ENCODE results near the gene TANGO2. TPM values are rescaled to one million over a fixed set of nuclear protein-coding genes. Genes with fewer than 3 reads are reported as not detected.
A peak's percentile ranks its signal among the peaks of the same experiment; 100 is the strongest.

TANGO2 gene
- total RNA-seq, 1 experiment from 2014 or later = 14.6 TPM

GRCh38 chr22:20062766-20063083 lies 41.8 kb downstream of the TANGO2 start:
- Histone ChIP-seq H4K5ac (ENCODE audit: insufficient read length, low read depth, low read length) (no peak overlapping the region), H3K79me2 (ENCODE audit: insufficient read depth, low read length) (no peaks in the 10 kb centered on the region), H4K20me1 (ENCODE audit: control insufficient read depth, insufficient read depth, insufficient read length) (no peaks in the 10 kb centered on the region), H2BK120ac (ENCODE audit: low read depth, low read length, poor library complexity, severe bottlenecking) (no peak overlapping the region), H2BK5ac (ENCODE audit: insufficient read length, low read length) (no peak overlapping the region), H3K14ac (ENCODE audit: insufficient read depth, low read length) (no peak overlapping the region), H3K23ac (ENCODE audit: insufficient read length, low read depth, low read length) (no peak overlapping the region), H3K56ac (ENCODE audit: insufficient read length, low read depth, low read length) (no peak overlapping the region), H3K4me2 (ENCODE audit: insufficient read depth, insufficient read length, low read length) (no peak overlapping the region), H3K23me2 (ENCODE audit: insufficient read length, low read depth, low read length, poor library complexity, severe bottlenecking) (no peaks in the 10 kb centered on the region), H2BK20ac (ENCODE audit: low read depth, low read length, poor library complexity, severe bottlenecking) (no peak overlapping the region), H2BK12ac (ENCODE audit: insufficient read length, low read depth, low read length) (no peak overlapping the region), H3T11ph (ENCODE audit: low read length) (no peak overlapping the region), H3K9ac (ENCODE audit: extremely low read depth, insufficient read length, low read length) (no peak overlapping the region), H2AFZ (ENCODE audit: low read length) (no peak overlapping the region), H3K4ac (ENCODE audit: low read depth, low read length) (no peak overlapping the region), H3K4me1 (ENCODE audit: insufficient read depth, low read length) (no peaks in the 10 kb centered on the region), H3K27me3 (ENCODE audit: insufficient read depth, low read length) (no peaks in the 10 kb centered on the region), H4K8ac (replicated peaks; ENCODE audit: insufficient read length, low read depth, low read length) (no peak overlapping the region), H2BK15ac (ENCODE audit: low read depth, low read length) (no peak overlapping the region), H3K27ac (ENCODE audit: insufficient read length, low read depth, low read length) (no peak overlapping the region), H4K91ac (ENCODE audit: insufficient read length, low read depth, low read length) (no peak overlapping the region), H3K79me1 (ENCODE audit: insufficient read depth, low read depth, low read length, poor library complexity, severe bottlenecking) (no peaks in the 10 kb centered on the region), H2AK5ac (ENCODE audit: insufficient read length, low read length) (no peak overlapping the region), H3K9me3 (ENCODE audit: control insufficient read depth, low read depth, low read length) (no peaks in the 10 kb centered on the region), H3K18ac (ENCODE audit: insufficient read length, low read depth, low read length) (no peak overlapping the region)
- peaks cover 0 to 3% (median 2%) of the 10 kb centered on the region in 3 experiments; a peak in 2 of 7 replicates for H3K36me3 Mint-ChIP-seq (ENCODE audit: insufficient read depth in 1 of 3, low read depth in 3 of 3)
- H3K4me1 Mint-ChIP-seq = no peaks in the 10 kb centered on the region
- no CpG with 5 or more reads among the region's 11 CpGs for WGBS (ENCODE audit: extremely low coverage, insufficient read length, low lambda C conversion rate)
- no peak for TF ChIP-seq CTCF (conservative IDR thresholded peaks at IDR 0.05)
- H3K4me3 Mint-ChIP-seq = peak overlapping the region in 1 of 2 experiments; percentile 38; a peak in 1 of 5 replicates
- H3K27ac Mint-ChIP-seq = peak overlapping the region in 2 of 3 experiments; percentile 24 to 34; a peak in 1 of 7 replicates
- peaks cover 3% of the 10 kb centered on the region for H3K27me3 Mint-ChIP-seq (ENCODE audit: low read depth)
- no peaks in the 10 kb centered on the region for H3K9me3 Mint-ChIP-seq
- no peak for DNase-seq
